Effector memory CD4-positive, alpha-beta T cell (primary cell): ENCODE measurements around the gene RICTOR.

ENCODE experiments used
- DNase-seq, 3 donors: peaks; one replicate each; pipeline ENCODE4 v3.0.0-alpha.2; 2020
- H3K27ac ChIP-seq: 2 replicates; pipeline ENCODE4 v1.7.0; 2013; ENCODE audit warnings: mild to moderate bottlenecking, low read length, moderate library complexity; ENCODE audit not compliant: insufficient read depth, poor library complexity, severe bottlenecking
- H3K27me3 ChIP-seq: replicated peaks from 2 replicates; pipeline ENCODE4 v1.7.0; 2013; ENCODE audit warnings: mild to moderate bottlenecking, low read length; ENCODE audit not compliant: insufficient read depth, control insufficient read depth, poor library complexity, severe bottlenecking
- H3K36me3 ChIP-seq: 2 replicates; pipeline ENCODE4 v1.7.0; 2013; ENCODE audit warnings: mild to moderate bottlenecking, low read length, moderate library complexity; ENCODE audit not compliant: control insufficient read depth, insufficient read depth
- H3K4me1 ChIP-seq: 2 replicates; pipeline ENCODE4 v1.7.0; 2013; ENCODE audit warnings: low read length, mild to moderate bottlenecking; ENCODE audit not compliant: control insufficient read depth, insufficient read depth, poor library complexity, severe bottlenecking
- H3K4me3 ChIP-seq: 2 replicates; pipeline ENCODE4 v1.7.0; 2013; ENCODE audit warnings: low read length, low read depth, mild to moderate bottlenecking; ENCODE audit not compliant: insufficient read depth, poor library complexity, severe bottlenecking
- H3K9me3 ChIP-seq: 2 replicates; pipeline ENCODE4 v1.7.0; 2013; ENCODE audit warnings: mild to moderate bottlenecking, low read length, moderate library complexity; ENCODE audit not compliant: control insufficient read depth

RICTOR gene

GRCh38 chr5:39031041-39031440 lies 43.2 kb downstream of the RICTOR start:
- Histone ChIP-seq H3K27ac (no peak overlapping the region), H3K4me3 (no peak overlapping the region), H3K36me3 (peaks cover 6% of the 10 kb centered on the region), H3K9me3 (no peaks in the 10 kb centered on the region), H3K27me3 (no peaks in the 10 kb centered on the region), H3K4me1 (no peaks in the 10 kb centered on the region)
- DNase-seq: no peak

- no peaks in the 10 kb centered on the region for H3K27me3 ChIP-seq
Measured at GRCh38 chr5:39025456-39025855, 48.7 kb downstream of the RICTOR start.

DNA sequence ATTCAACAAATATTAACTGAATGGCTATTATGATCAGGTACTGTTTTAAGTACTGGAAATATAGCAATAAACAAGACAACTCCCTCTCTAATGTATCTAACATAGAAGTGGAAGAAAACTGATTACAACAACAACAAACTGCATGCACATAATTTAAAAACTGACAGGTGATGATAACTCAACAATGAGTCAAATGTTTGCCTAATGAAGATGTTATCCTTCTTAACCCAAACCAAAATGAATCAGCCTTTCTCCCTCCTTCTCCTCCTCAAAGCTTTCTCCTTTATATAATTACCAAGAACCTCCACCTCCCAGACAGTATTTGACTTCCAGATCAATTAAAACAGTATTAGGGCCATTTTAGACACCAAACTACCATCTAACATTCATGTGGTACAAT lies 49.3 kb downstream of the RICTOR start:
- Histone ChIP-seq H3K4me1 (no peaks in the 10 kb centered on the region), H3K9me3 (no peaks in the 10 kb centered on the region), H3K27ac (no peak overlapping the region), H3K36me3 (peaks cover 17% of the 10 kb centered on the region), H3K4me3 (no peak overlapping the region), H3K27me3 (no peaks in the 10 kb centered on the region)
- no peak for DNase-seq

More at GRCh38 chr5:39025456-39025855, 48.7 kb downstream of the RICTOR start:
- no peaks in the 10 kb centered on the region for H3K4me1 ChIP-seq
- no peak overlapping the region for H3K27ac ChIP-seq
- no peak for DNase-seq
- peaks cover 18% of the 10 kb centered on the region for H3K36me3 ChIP-seq
- H3K9me3 ChIP-seq: no peaks in the 10 kb centered on the region
- no peak overlapping the region for H3K4me3 ChIP-seq

GRCh38 chr5:39024005-39024404 lies 50.2 kb downstream of the RICTOR start:
- H3K36me3 ChIP-seq: peaks cover 24% of the 10 kb centered on the region
- no peak overlapping the region for H3K27ac ChIP-seq
- no peaks in the 10 kb centered on the region for H3K27me3 ChIP-seq
- no peak for DNase-seq
- H3K9me3 ChIP-seq: no peaks in the 10 kb centered on the region
- H3K4me3 ChIP-seq: no peak overlapping the region
- H3K4me1 ChIP-seq: no peaks in the 10 kb centered on the region

DNA sequence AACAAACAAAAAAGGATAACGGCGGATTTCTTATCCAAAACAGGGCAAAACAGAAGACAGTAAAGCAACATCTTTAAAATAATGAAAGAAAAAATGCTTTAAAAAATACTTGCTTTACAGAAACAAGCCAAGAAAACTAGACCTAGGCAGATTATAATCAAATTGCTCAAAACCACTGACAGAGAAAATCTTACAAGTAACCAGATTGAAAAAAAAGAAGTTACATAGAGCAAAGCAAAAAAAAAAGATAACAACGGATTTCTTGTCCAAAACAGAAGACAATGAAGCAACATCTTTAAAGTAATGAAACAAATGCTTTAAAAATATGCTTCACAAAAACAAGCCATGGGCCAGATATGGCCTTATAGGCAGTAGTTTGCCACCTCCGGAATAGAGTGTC lies 51.1 kb downstream of the RICTOR start:
- H3K4me1 ChIP-seq: no peaks in the 10 kb centered on the region
- no peak overlapping the region for H3K4me3 ChIP-seq

GRCh38 chr5:39022151-39022550 lies 52.0 kb downstream of the RICTOR start:
- Histone ChIP-seq H3K27me3 (no peaks in the 10 kb centered on the region), H3K27ac (no peak overlapping the region), H3K36me3 (peaks cover 29% of the 10 kb centered on the region), H3K4me1 (no peaks in the 10 kb centered on the region), H3K9me3 (no peaks in the 10 kb centered on the region), H3K4me3 (no peak overlapping the region)
- DNase-seq: no peak

More for the DNA sequence above, 51.1 kb downstream of the RICTOR start:
- H3K27me3 ChIP-seq: no peaks in the 10 kb centered on the region
- H3K36me3 ChIP-seq: peaks cover 29% of the 10 kb centered on the region
- no peaks in the 10 kb centered on the region for H3K9me3 ChIP-seq
- no peak for DNase-seq
- no peak overlapping the region for H3K27ac ChIP-seq

GRCh38 chr5:39021413-39021812 lies 52.8 kb downstream of the RICTOR start:
- no peaks in the 10 kb centered on the region for H3K27me3 ChIP-seq
- H3K4me1 ChIP-seq: no peaks in the 10 kb centered on the region
- H3K9me3 ChIP-seq: no peaks in the 10 kb centered on the region
- no peak overlapping the region for H3K4me3 ChIP-seq
- H3K27ac ChIP-seq: no peak overlapping the region
- H3K36me3 ChIP-seq: peaks cover 29% of the 10 kb centered on the region
- no peak for DNase-seq

- H3K27ac ChIP-seq: no peak overlapping the region
- no peaks in the 10 kb centered on the region for H3K9me3 ChIP-seq
- no peak for DNase-seq
Measured at GRCh38 chr5:39020458-39020857, 53.7 kb downstream of the RICTOR start.

GRCh38 chr5:39019254-39019653 lies 54.9 kb downstream of the RICTOR start:
- no peaks in the 10 kb centered on the region for H3K27me3 ChIP-seq

More at GRCh38 chr5:39020458-39020857, 53.7 kb downstream of the RICTOR start:
- Histone ChIP-seq H3K4me3 (no peak overlapping the region), H3K36me3 (peaks cover 23% of the 10 kb centered on the region), H3K4me1 (no peaks in the 10 kb centered on the region), H3K27me3 (no peaks in the 10 kb centered on the region)

GRCh38 chr5:39017504-39017903 lies 56.7 kb downstream of the RICTOR start:
- Histone ChIP-seq H3K9me3 (no peaks in the 10 kb centered on the region), H3K4me3 (no peak overlapping the region), H3K27me3 (no peaks in the 10 kb centered on the region), H3K4me1 (no peaks in the 10 kb centered on the region), H3K27ac (no peak overlapping the region), H3K36me3 (peaks cover 27% of the 10 kb centered on the region)
- DNase-seq: no peak

More at GRCh38 chr5:39019254-39019653, 54.9 kb downstream of the RICTOR start:
- Histone ChIP-seq H3K4me1 (no peaks in the 10 kb centered on the region), H3K36me3 (peaks cover 23% of the 10 kb centered on the region), H3K27ac (no peak overlapping the region), H3K4me3 (no peak overlapping the region), H3K9me3 (no peaks in the 10 kb centered on the region)
- DNase-seq: no peak
